GM21717 (cell line): ENCODE data around the gene ATXN10.

ENCODE experiments used
- ATAC-seq: cut with Tn5 transposase; IDR thresholded peaks from one replicate; pipeline ENCODE4 v1.9.1; 2021; ENCODE audit warnings: mild to moderate bottlenecking, moderate library complexity; ENCODE audit not compliant: unreplicated experiment

ATXN10 gene

GRCh38 chr22:45887202-45888131 lies 215.8 kb downstream of the ATXN10 start:
- no peak for ATAC-seq

- no peak for ATAC-seq
Observed at GRCh38 chr22:45888221-45889092, 216.8 kb downstream of the ATXN10 start.

DNA sequence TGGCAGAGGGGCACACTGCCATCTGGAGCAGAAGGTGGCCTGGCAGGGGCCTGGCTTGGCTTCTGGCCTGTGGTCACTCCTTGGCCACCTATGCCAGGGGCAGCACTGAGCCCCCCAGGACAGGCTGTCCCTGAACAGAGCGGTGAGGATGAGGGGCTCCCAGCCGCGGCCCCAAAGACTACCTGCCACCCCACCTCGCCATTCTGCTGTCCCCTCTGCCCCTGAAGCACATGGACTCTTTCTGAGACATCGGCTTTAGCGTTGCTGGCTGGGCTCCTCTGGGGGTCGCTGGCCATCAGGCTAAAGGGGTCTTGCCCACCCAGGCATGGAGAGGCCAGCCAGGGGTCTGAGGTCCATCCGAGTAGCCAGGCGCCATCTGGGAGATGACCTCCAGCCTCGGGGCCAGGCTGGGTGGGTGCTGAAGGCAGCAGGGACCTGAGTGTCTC lies 217.5 kb downstream of the ATXN10 start:
- no peak for ATAC-seq

DNA sequence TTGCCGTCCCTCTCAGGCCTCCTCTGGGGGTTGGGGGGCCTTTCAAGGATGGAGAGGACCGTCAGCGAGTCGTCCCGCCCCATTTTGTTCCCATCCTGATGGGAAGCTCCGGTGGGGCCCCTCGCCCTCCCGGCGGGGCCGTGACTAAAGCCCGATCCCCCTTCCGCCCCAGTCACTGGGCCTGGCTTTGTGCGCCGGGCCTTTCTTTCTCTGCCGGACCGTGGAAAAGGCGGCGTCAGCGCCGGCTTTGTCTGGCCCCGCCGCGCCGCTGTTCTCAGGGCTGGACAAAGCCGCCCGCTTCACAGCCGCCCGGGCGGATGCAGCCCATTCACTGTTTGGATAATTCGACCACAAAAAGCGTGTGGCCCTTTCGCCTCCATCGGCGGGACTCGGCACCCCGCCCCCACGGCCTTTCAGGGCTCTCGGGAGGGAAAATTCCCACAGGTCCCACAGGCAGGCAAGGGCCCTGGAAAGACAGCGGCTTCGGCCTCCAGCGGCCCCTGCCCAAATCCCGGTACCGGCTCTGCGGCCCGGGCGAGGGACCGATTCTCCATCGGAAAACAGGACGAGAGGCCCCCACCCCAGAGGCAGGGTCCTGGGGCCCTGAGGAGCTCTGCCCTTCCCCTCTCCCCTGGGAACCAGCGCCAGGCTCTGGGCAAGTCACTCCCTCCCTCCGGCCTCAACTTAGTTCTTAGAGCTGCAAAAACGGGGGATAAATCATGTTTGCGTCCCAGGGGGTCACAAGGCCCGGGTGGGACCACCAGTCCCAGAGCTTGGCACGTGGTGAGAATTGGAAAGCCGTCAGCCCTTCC lies 218.1 kb downstream of the ATXN10 start:
- ATAC-seq, result no peak

DNA sequence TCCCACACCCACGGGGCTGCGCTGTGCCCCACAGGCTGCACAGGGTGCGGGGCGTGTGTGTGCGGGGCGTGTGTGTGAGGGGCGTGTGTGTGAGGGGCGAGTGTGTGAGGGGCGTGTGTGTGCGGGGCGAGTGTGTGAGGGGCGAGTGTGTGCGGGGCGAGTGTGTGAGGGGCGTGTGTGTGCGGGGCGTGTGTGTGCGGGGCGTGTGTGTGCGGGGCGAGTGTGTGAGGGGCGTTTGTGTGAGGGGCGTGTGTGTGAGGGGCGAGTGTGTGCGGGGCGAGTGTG lies 218.7 kb downstream of the ATXN10 start:
- ATAC-seq, result no peak

DNA sequence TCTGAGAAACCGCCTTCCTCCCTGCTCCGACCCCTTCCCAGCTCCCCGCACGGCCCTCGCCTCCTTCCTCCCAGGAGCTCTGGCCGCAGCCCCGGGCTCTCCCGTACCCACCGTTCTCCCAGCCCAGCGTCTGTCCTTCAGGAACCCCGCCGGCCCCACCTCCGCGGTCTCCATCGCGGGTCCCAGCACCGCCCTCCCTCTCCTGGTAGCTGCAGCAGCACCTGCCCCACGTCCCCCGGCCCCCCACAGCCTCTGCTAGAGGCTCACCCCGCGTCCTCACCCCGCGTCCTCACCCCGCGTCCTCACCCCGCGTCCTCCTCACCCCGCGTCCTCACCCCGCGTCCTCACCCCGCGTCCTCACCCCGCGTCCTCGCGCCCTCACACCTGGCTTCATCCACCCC lies 219.4 kb downstream of the ATXN10 start:
- no peak for ATAC-seq

DNA sequence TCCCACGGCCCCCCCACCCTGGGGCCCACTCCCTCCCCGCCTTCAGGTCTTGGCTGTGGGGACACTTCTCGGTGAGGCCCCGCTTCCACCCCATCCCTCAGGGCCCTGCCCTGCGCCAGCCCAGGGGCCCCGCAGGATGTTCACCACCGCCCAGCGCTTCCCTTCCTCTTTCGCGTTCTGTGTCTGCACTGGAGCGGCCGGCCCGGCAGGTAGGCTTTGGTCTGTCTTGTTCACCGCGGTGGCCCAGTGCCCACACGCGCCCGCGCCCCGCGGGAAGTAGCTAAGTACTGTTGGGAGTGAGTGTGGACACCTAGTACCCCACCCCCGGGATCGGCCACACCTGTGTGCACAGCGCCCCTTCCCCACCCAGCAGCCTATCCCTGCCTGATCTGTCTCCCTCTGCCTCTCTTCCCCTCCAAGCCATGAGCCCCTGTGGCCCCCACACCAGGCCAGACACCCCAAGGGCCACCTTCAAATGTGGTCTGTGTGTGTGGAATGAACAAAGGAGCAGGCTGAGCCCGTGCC lies 219.9 kb downstream of the ATXN10 start:
- ATAC-seq, result no peak

DNA sequence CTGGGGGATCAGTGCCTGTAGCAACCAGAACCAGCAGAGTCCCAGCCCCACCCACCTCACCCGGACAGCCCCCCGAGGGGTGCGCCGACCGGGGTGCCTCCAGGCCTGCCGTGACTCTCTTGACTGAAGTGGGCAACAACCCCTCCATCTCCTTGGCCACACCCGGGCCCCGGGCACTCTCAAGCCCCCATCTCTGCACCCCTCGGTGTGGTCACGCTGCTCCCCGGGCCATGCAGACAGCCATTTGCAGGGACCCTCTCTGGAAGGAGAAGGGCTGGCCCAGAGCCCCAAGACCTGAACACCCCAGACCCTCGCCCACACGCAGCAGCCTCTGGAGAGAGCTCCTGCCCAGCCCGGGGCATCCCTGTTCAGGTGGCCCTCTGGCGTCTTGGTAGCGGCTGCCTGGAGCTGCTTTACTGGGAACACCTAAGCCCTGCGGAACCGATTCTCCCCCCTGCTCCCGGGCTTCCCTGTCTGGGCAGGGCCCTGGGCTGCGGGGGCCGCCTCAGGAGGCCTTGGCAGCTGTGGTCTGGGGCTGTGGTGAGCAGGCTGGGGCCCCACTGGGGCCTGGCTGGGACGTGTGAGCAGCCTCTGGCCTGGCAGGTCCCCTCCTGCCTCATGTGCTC lies 220.5 kb downstream of the ATXN10 start:
- ATAC-seq, result no peak

DNA sequence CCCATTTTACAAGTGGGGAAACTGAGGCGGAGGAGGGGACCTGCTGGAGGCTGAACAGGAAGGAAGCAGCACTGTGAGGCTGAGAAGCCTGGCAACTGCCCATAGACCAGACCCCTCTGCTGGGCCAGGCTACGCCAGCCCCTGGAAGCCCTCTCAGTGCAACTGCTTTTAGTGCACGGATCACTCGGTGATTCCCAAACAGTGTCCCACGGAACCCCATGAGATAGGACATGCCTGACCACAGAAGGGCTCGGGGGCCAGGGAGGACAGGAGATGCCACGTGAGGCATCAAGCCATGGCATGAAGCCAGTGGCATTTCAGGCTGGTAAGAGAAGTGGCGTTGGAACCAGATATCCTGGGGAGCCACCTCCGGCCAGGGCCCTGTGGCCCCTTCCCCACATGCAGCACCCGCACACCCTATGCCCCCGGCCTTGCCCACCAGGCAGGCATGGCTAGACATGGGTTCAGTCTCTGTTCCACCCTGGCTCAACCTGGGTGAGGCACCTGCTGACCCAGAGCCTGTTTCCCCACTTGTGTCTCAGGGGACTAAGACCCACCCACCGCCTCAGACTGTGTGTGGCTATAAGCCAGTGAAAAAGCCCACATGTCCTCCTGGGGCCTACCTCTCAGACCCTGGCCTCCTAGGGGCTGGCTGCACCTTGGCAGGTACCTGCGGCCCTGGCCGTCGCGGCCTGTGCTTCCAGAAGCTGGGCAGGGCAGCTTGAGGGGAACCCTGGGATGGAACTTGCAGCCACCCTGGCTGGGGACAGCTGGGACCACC lies 221.2 kb downstream of the ATXN10 start:
- no peak for ATAC-seq

DNA sequence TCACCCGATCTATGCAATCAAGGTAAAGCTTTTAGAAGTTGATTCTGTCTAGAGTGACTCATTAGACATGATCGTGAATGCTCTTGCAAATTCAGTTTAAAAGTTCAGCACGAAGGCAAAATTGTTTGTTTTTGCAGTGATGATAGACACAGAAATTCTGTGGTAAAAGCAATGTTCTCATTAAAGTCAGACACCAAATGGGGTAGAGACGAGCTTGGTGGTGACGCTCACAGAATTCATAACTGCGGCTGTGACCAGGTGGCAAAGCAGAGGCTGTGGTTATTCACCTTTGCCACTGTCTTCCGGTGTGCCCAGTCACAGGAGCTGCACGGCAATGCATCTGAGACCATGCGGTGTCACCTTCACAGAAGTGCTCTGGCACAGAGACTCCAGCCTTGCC lies 221.9 kb downstream of the ATXN10 start:
- no peak for ATAC-seq
